ENCODE data around the gene DRD4.

Gene DRD4

DNA sequence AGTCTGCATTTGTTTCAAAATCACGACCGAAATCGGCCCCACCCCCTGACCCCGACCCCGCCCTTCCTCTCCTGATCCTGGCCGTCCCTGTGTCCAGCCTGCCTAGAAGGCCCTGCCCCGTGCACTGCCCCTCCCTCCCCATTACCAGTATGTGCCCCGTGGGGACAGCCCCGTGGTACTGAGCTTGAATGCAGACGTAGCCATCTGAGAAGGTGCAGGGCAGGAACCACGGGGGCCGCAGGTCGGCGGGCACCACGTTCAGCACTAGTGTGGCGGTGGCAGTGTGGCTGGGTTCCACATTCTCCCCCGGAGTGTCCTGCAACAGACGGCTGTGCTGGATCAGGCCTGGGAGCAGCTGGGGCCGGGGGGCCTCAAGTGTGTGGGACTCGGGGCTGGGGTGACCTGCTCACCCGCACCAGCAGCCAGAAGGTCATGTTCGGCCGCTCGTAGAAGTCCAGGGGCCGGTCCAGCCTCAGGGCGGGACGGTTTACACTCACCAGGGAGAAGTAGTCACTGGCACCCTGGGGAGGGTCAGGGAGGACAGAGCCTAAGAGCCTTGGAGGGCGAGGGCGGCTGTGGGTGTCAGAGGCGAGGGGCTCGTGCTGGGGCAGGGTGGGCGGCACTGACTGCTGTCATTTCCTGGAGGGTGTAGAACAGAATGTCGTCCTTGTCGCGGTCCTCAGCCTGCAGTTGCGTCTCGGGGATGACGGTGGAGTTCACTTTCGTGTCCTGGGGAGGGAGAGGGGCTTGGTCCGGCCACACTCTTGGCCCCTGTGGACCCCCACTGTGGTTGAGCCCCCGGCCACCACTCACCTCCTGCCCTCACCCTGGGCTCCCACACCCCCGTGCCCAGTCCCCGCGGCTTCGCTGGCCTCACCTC is 15.9 kb upstream of the DRD4 start:
- FAIRE-seq (no peak), DNase-seq (ENCODE audit: insufficient read length, low spot score) (no peak)

DNA sequence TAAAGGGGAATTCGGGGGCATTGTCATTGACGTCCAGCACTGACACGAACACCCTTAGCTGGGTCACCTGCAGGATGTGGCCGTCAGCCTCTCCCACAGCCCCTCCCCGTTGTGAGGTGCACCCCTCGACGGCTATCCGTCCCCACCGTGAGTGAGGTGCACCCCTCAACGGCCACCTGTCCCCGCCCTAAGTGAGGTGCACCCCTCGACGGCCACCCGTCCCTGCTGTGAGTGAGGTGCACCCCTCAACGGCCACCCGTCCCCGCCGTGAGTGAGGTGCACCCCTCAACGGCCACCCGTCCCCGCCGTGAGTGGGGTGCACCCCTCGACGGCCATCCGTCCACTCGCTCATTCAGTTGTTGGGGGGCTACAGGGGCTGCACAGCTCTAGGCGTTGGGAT is 15.2 kb upstream of the DRD4 start:
- DNase-seq (ENCODE audit: insufficient read length, low spot score), result no peak

DNA sequence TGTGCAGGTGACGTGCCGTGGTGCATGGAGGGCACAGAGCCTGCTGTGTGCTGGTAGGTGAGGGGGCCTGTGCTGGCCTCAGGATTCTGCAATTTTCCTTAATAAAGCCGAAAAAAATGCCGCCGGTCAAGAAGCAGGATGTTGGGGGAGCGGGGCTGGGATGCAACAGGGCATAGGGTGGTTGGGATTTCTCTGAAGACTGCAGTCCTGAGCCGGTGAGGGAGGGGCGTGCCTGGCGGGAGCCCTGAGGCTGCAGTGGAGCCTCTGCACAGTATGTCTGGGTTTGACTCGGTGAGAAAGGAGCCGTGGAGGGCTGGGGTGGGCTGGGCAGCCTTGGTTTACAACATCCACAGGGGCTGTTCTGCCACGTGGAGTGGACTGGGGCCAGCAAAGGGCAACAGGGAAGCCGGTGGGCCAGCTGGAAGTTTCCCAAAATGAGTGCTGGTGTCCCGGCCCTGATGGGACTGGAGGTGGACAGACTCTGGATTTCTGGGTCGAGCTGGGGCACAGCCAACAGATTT is 13.7 kb upstream of the DRD4 start:
- DNase-seq (ENCODE audit: insufficient read length, low spot score) (no peak), FAIRE-seq (no peak)

More for the DNA sequence above, 15.2 kb upstream of the DRD4 start:
- no peak for FAIRE-seq

DNA sequence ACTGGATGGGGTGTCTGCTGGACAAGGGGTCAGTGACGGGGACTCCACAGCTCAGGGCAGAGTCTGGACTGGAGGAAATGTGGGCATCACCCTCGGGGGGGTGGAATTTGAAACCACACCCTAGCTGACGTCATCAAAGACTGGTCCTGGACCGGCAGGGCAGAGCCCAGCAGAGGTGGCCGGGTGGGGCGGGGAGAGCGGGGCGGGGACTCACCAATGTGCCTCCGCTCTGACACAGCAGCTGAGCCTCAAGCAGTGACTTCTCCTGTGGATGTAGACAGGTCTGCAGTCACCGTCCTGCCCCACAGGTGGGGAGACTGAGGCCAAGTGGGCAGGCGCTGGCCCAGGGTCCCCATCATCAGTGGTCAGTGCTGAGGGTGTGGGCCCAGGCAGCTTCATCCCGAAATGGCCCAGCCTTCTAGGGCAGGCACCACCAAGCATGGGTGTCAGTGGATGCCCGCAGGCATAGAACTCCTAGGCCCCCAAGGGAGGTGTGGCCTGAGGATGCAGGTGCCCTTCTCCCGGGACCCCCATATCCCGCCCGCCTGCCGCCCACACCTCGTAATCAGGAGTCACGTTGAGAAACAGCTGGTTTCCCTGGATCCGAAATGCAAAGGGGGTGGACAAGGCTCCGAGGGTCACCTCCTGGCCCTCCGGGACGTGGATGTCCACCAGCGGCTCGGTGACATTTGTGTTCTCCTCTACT is 12.9 kb upstream of the DRD4 start:
- DNase-seq (ENCODE audit: insufficient read length, low spot score), result no peak
- no peak for FAIRE-seq

DNA sequence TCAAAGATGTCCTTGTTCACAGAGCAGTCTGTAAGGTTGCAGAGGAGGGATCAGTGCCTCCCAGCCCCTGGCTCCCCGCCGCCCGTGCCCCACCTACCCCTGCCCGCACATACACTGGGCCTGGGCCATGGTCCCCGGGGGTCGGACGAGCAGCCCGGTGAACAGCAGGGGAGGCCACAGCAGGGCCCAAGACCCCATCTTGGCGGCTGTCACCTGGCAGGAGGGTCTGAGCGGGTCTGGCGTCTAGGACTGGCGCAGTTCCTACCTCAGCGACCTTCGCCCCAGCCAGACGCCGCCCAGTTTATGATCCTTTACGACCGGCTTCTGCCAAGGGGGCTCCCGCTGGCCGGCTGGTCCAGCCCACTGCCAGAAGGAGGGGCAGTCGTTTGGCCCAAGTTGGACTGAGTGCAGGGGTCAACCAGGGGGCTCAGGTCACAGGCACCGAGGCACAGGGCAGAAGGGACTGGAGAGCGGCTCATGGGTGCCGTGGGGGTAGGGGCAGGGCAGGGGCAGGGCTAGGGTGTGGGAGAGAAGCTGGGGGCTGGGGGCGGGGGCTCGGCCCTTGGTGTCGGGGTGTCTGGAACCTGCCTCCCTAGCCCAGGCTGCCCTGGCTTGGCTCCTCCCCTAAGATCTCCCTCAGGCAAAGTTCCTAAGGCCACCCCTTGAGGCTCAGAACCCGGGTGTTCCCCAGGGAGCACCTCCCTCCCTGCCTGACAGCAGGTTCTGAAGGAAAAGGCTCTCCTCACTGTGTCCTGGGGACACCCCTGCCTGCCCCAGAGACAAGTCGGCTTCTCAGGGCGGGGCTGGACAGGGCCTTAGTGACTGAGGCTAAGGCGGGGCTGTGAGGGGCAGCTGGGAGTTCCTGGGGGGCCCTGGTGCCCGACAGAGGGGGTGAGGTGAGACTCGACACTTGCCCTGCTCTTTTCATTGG is 12.1 kb upstream of the DRD4 start, which contains the start of gene CDHR5:
Gene CDHR5 (minus strand): TSS at position 251 of the 931 bp plus-strand sequence. CDS start 53 bp downstream, at position 198.
- DNase-seq (ENCODE audit: insufficient read length, low spot score), result no peak
- FAIRE-seq, result no peak

DNA sequence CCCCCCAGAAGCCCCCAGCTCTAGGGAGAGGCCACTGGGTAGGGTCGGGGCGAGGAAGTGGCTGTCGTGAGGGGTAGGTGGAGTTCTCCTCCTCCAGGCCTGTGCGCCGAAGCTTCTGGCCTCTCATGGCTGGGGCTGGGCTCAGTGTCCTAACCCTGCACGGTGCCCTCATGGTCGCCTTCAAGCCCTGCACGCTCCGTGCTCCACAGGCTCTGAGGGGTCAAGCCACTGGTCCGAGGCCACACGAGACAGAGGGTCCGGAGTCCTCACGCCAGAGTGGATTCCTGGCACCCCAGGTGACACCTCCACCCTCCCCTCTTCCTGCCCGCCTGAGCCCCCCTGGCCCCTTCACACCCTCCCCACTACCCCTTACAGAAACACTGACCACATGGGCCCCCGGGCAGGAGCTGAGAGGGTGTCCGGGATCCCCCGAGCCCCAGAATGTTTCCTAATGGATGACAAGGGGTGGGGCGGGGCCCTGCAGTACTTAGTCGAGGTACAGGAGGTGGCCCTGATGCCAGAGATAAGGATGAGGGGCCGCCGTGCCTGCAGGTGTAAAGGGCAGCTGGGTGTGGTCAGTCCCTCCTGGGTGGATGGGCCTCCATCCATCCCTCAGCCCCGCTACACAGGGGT is 11.3 kb upstream of the DRD4 start:
- no peak for DNase-seq (ENCODE audit: insufficient read length, low spot score)
- no peak for FAIRE-seq

DNA sequence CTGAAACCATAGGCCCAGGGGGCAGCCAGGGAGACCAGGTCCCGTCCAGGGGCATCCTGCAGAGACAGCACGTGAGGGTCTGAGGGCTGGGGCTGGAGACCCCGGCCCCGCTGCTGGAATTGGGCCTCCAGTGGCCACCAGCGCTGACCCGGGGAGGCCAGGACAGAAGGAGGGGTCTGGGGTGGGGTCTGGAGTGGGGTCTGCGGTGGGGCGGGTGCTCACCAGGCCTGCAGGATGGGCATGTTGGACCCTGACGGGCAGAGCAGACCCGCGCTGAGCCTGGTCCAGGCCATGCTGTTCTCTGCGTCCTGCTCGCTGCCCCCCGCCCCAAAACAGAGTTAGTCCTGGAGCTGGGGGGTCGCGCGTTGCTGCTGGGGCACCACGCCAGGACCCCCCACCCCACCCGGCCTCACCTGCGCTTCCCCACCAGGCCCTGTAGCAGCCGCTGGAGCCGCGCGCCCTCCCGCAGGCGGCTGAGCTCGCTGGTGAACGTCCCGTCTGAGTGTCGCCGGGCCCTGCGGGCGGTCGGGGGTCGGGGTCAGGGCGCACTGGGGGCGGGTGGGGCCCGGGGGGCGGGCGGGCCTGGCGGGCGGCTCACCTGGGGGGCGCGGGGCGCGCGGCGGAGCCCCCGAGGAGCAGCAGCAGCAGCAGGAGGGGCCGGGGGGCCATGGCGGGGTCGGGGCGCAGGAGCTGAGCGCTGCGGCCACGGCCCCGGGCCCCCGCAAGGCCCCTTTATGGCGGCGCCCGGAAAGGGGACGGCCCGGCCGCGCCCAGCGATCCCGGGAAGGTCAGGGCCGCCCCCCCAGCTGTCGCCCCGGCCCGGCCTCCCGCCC is 10.4 kb upstream of the DRD4 start, which contains the start of gene SCT:
Gene SCT (minus strand): TSS at position 707 of the 833 bp plus-strand sequence. CDS start 38 bp downstream, at position 669.
- FAIRE-seq (no peak), DNase-seq (ENCODE audit: insufficient read length, low spot score) (no peak)

DNA sequence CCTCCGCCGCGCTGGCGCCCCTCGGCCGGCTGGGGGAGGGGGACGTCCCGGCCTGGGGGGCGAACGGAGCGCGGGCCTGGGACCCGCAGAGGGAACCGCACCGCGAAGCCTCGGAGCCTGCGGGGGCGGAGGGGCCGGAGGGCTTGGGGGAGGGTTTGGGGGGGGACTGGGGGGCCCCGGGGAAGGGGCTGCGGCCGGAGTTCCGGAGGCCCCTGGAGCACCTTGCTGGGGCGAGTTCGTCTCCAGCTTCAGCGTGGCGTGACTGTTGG is 9.8 kb upstream of the DRD4 start:
- no peak for FAIRE-seq
- DNase-seq (ENCODE audit: insufficient read length, low spot score), result no peak

DNA sequence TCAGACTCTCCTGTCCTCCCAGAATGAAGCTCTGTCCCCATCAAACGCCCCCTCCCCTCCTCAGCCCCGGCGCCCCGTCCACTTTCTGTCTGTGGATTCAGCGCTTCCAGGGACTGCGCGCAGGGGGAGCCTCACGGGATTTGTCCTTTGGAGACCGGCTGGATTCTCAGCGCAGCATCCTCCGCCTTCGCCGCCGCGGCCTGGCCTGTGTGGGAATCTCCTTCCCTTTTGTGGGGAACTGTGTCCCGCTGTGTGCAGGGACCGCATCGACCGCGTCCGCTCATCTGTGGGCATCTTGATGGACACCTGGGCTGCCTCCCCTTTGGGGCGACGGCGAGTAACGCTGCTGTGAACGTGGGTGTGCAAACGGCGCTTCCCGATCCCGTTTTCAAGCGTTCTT is 9.0 kb upstream of the DRD4 start:
- no peak for DNase-seq (ENCODE audit: insufficient read length, low spot score)
- FAIRE-seq, result no peak

DNA sequence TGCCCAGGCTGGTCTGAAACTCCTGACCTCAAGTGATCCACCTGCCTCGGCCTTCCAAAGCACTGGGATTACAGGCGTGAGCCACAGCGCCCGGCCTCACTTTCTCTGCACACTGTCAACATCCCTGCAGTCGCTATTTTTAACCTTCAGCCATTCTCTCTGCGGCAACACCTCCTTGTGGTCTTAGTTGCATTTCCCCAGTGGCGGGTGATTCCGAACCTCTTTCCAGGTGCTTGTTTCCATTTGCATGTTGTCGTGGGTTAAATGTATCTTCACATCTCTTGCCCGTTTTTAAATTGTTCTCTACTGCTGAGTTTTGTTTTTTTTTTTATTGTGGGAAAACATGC is 7.9 kb upstream of the DRD4 start:
- DNase-seq (ENCODE audit: insufficient read length, low spot score), result no peak
- no peak for FAIRE-seq

DNA sequence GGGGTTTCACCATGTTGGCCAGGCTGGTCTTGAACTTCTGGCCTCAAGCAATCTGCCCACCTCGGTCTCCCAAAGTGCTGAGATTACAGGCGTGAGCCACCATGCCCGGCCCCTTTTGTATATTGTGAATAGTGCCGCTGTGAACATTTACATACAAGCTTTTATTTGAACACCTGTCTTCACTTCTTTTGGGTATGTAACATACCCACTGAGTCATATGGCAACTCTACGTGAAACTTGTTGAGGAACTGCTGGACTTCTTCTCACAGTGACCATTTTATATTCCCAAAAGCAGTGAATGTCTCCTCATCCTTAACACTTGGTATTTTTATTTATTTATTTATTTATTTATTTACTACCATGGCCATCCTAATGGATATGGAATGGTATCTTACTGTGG is 6.2 kb upstream of the DRD4 start:
- no peak for DNase-seq (ENCODE audit: insufficient read length, low spot score)
- no peak for FAIRE-seq

DNA sequence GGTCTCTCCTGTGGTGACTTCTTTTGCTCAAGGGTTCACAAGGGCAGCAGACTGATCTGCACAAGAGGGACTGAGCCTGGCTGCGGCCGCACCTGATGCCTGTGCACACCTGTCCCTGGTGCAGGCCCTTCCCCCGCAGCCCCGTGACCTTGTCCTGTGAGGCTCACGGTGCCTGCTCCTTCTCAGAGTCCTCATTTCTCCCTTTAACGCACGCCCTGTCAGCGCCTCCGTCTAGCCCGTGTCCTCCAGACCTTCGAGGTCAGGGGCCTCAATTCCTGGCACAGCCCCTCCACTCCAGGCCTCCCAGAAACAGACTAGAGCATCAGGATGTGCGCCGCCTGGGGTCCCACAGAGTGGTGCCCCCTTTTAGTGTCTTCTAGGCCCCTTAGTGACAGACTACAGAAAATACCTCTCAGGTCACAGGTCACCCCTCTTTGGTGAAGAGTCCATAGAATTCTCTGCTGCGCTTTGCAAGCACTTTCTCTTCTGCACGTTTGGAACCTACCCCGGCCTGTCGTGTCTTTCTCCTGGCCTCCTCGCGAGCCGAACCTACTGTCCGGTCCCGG is 1.0 kb upstream of the DRD4 start:
- DNase-seq (ENCODE audit: insufficient read length, low spot score) (no peak), FAIRE-seq (no peak)

DNA sequence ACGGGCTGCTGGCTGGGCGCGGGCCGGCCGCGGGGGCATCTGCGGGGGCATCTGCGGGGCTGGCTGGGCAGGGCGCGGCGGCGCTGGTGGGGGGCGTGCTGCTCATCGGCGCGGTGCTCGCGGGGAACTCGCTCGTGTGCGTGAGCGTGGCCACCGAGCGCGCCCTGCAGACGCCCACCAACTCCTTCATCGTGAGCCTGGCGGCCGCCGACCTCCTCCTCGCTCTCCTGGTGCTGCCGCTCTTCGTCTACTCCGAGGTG is 194 bp downstream of the DRD4 start:
- DNase-seq (ENCODE audit: insufficient read length, low spot score) (no peak), FAIRE-seq (no peak)

DNA sequence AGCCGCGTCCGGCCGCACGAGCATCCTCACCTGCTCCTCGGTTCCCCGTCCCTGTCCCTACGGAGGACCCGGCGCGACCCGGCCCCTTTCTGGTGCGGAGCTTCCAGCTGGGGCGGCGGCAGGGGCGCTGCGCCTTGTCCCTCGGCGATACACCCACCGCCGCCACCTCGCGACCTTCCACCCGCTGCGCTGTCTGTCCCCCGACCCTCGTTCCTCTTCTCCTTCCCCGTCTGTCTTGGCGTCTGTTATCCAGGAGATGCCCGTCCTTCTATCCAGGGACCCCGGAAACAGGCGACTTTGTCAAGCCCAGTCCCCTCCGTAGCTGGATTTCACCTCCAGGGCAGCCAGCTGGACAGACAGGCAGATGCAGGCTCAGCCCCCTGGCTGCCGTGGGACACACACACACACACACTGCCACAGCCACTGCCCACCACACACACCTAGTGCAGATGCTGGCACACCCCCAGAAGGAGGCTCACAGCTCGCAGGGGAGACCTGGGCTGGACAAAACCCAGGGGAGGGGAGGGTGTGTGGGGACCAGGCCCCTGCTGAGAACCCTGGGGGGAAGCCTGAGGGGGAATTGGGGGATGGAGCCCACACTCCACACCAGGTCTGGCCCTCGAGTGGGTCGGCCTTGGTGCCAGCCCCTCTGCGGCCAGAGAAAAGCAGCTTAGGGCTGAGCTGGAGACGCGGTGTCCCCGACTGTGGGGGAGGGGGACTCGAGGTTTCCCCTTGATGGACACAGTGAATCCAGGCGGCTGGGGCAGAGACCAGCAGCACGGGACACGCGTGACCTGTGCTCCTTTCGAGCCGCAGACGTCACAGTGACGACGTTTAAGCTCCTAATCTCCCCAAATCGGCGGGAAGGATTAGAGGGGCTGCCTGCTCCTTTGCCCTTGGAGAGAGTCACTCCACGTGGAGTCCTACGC is 788 bp downstream of the DRD4 start:
- FAIRE-seq (no peak), DNase-seq (ENCODE audit: insufficient read length, low spot score) (no peak)

DNA sequence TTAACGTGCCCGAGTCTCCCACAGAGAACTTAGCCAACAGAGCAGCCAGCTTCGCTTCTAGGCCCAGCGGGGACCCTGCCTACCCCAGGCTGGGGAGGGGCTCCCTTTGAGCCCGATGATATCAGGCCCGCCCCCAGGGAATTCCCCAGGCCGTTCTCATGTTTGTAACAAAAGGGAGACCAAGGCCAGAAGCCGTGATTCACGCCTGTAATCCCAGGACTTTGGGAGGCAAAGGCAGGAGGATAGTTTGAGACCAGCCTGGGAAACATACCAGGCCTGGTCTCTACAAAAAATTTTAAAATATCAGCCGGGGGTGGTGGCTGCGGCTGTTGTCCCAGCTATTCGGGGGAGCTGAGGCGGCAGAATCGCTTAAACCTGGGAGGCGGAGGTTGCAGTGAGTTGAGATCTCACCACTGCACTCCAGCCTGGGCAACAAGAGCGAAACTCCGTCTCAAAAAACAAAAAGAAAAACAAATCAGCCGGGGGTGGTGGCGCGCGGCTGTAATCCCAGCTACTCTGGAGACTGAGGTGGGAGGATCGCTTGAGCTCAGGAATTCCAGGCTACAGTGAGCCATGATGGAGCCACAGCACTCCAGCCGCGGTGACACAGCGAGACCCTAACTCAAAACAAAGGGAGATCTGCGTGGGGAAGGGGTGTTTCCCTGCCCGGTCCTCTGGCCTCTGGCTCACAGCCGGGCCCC is 1.7 kb downstream of the DRD4 start:
- DNase-seq (ENCODE audit: insufficient read length, low spot score) (no peak), FAIRE-seq (no peak)

DNA sequence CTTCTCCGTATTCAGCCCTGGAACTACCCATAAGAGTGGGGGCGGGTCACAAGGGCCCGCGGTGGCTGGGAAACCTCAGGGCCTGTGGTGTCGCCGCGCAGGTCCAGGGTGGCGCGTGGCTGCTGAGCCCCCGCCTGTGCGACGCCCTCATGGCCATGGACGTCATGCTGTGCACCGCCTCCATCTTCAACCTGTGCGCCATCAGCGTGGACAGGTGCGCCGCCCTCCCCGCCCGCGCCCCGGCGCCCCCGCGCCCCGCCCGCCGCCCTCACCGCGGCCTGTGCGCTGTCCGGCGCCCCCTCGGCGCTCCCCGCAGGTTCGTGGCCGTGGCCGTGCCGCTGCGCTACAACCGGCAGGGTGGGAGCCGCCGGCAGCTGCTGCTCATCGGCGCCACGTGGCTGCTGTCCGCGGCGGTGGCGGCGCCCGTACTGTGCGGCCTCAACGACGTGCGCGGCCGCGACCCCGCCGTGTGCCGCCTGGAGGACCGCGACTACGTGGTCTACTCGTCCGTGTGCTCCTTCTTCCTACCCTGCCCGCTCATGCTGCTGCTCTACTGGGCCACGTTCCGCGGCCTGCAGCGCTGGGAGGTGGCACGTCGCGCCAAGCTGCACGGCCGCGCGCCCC is 2.4 kb downstream of the DRD4 start:
- DNase-seq (ENCODE audit: insufficient read length, low spot score) (no peak), FAIRE-seq (no peak)

DNA sequence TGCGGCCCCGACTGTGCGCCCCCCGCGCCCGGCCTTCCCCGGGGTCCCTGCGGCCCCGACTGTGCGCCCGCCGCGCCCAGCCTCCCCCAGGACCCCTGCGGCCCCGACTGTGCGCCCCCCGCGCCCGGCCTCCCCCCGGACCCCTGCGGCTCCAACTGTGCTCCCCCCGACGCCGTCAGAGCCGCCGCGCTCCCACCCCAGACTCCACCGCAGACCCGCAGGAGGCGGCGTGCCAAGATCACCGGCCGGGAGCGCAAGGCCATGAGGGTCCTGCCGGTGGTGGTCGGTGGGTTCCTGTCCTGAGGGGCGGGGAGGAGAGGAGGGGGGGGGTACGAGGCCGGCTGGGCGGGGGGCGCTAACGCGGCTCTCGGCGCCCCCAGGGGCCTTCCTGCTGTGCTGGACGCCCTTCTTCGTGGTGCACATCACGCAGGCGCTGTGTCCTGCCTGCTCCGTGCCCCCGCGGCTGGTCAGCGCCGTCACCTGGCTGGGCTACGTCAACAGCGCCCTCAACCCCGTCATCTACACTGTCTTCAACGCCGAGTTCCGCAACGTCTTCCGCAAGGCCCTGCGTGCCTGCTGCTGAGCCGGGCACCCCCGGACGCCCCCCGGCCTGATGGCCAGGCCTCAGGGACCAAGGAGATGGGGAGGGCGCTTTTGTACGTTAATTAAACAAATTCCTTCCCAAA is 3.1 kb downstream of the DRD4 start:
- DNase-seq (ENCODE audit: insufficient read length, low spot score) (no peak), FAIRE-seq (no peak)
